GM19043 (cell line): ENCODE data around the gene BICC1.
"Not testable (repeated sequence)": the region's sequence is repeated elsewhere in the genome, so short reads cannot be mapped to it uniquely, and the experiment has no call there.

Source experiments
- ATAC-seq: cut with Tn5 transposase; IDR thresholded peaks from one replicate; pipeline ENCODE4 v1.9.1; 2021; ENCODE audit warnings: low read depth; ENCODE audit not compliant: unreplicated experiment

The BICC1 gene

GRCh38 chr10:58590152-58590840, 77.6 kb downstream of the BICC1 start:
- no peak for ATAC-seq

DNA sequence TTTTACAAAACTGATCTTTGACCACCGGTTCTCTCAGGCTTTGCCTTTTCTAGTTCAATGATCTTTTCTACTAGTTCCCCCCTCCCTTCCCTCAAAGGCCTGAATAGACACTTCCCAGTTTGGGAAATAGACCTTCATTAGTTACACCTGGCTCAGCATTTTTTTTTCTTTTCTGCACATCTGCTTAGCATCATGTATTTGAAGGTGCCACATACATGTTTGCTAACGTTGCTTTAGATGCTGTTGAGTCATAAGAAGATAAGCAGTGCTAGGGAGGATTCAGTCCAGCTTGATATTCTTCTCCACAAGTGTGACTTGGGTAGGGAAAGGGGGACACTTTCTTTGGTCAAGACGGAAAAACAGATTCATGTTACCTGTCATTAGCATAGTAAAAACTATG, 78.3 kb downstream of the BICC1 start:
- no peak for ATAC-seq

GRCh38 chr10:58593008-58593407, 80.3 kb downstream of the BICC1 start:
- no peak for ATAC-seq

DNA sequence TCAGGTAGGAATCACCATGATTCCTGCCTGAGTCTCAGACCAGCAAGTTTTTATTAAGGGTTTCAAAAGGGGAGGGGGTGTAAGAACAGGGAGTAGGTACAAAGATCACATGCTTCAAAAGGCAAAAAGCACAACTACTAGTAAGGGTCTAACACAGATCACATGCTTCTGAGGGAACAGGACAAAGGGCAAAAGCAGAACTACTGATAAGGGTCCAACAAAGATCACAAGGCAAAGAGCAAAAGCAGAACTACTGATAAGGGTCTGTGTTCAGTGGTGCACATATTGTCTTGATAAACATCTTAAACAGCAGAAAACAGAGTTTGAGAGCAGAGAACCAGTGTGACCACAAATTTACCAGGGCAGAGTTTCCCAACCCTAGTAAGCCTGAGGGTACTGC, 84.5 kb downstream of the BICC1 start:
- not testable (repeated sequence) for ATAC-seq

DNA sequence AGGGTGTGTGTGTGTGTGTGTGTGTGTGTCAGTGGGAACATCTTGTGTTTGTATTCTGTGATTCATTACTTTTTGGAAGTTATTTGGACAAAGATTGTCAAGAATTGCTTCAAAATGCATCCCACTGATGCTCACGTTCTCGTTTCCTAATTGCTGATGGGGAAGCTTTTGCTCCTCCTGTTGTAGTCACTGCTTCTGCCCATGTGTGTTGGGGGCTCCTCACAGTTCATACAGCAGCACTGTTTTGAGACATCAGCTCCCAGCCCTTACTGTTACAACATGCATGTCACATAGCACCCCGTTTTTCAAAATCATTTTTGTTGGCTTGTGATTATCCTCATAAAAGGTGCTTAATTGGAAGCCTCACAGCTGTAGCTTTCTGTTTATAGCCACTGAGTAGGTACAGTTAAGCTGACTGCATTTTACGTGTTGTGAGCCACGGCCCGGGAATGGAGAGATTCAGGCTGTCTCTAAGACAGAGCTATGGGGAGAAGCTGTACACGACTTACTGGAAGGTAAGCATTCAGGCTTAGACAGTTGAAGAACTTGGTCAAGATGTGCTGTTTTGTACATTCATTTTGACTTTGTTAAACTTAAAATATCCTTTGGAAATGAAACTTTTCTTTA, 87.4 kb downstream of the BICC1 start:
- no peak for ATAC-seq

DNA sequence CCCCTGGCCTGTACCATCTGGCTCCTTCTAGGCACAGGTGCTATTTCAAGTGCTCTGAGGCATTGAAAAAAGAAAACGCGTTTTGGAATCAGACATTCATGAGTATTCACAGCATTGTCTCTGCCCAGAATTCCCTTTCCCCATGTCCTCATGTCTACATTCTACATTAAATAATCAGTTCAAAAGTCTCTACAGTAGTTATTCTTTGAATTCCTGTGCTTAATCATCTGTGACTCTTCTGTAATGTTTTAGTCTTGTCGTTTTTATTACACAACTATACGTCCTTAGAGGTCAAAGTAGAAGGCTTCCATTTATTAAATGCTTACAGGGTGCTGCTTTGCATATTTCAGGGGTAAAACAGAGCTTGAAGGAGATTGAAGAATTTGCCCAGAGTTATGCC, 95.7 kb downstream of the BICC1 start:
- ATAC-seq = no peak

DNA sequence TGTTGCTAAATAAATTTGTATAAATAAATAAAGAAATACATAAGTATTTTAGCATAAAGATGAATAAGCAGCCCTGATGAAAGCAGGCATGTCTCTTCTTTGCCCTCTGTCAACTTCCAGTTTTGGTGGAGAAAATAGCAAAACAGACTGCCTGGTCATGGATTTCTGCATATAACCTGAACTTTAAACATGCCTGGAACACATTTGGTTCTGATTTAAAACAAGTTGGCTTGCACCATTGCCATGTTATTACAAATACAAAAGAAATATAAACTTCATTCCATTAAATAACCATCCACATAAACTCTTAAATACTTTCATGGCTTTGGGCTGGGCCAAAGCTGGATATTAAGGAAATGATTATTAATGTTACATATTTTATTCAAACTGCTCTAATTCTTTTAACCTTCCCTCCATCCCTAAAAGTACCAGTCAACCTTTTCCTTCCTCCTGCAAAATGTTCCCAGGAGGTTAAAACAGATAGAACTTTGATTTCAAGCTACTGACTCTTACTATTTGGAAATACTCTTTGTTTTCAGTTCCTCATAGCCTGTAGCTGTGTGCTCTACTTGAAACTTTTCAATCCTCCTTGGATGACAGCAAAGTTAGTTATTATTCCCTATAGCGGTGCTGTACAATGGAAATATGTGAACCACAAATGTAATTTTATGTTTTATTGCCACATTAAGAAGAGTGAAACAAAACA, 96.3 kb downstream of the BICC1 start:
- no peak for ATAC-seq

DNA sequence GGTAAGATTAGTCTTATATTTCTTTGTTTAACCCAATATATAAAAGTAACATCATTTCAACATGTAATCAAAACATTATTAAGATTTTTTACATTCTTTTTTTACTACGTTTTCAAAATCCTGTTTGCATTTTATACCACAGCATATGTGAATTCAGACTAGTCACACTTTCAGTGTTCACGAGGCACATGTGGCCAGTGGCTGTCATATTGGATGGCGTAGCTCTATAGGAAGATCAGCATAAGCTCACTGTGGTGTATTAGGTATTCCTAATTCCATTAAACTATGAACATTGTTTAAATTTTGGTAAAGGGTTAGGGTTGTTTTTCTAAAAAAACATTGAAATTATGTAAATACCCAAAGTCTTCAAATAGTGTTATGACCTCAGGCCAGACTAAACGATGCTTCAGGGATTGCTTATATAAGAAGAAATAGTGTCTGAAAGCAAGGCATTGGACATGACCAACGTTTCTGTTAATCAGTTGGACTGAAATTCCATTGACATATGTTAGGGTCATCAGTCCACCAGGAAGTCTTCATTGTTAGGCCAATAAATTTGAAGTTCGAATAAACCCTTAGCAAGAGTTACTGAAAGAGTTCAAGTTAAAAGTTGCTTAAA, 97.0 kb downstream of the BICC1 start:
- no peak for ATAC-seq

- no peak for ATAC-seq
Measured at GRCh38 chr10:58615237-58615935, 102.7 kb downstream of the BICC1 start.

DNA sequence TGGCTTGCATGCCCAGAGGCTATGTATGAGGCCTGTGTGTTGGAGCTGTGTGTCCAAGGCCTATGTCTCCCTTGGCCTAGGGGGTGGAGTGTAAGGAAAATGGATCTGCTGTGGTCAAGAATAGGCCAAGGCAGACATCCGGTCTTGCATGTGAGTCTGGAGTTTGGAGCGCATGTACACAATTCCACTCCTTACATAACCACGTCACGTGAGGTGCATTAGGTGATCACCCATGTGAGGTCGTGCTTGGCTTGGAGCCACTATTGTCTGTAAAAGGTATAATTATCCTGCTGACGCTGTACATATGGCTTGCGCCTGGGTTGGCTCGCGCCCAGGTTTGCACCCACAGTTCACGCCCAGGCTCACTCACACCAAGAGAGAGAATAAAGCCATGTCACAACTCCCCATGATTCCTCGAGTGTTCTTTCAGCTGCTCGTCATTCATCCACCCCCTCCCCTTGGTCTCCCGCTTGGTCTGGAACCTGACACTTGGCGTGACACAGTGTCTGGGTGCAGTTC, 105.5 kb downstream of the BICC1 start:
- no peak for ATAC-seq

DNA sequence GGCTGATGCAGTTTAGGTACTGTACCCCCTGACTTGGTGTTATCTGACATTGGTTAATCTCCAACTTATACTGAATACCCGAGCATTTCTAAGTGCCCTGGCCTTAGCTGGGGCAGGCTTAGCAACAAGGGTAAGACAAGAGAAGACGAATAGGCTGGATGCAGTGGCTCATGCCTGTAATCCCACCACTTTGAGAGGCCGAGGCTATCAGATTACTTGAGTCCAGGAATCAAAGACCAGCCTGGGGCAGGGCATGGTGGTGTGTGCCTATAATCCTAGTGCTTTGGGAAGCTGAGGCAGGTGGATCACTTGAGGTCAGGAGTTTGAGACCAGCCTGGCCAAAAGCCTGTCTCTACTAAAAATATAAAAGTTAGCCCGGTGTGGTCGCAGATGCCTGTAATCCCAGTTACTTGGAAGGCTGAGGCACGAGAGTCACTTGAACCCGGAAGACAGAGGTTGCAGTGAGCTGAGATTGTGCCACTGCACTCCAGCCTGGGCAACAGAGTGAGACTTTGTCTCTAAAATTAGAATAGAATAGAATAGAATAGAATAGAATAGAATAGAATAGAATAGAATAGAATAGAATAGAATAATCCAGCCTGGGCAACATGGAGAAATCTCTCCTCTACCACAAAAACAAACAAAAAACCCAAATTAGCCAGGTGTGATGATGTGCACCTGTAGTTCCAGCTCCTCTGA, 108.9 kb downstream of the BICC1 start:
- no peak for ATAC-seq

- ATAC-seq = no peak
Measured at GRCh38 chr10:58622246-58622645, 109.6 kb downstream of the BICC1 start.

DNA sequence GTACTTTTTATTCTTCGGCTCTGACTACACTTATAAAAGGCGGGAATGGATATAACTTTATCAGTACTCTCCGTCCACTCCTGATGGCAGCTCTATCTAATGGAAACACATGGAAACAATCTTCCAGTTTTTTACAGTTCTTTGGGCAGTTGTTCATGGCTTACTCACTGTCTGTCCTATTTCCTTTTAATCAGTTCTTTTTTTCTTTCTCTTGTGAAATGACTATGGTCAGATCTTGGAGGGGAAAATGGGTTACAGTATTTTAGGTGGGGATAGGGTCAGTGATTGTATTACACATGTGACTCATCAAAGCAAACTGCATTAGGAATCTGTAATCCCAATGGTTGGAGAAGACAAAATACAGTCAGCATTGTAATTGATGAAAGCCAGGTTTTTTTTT, 112.4 kb downstream of the BICC1 start:
- ATAC-seq = no peak

GRCh38 chr10:58627392-58627791, 114.7 kb downstream of the BICC1 start:
- ATAC-seq = no peak

GRCh38 chr10:58631715-58632114, 119.0 kb downstream of the BICC1 start:
- no peak for ATAC-seq

DNA sequence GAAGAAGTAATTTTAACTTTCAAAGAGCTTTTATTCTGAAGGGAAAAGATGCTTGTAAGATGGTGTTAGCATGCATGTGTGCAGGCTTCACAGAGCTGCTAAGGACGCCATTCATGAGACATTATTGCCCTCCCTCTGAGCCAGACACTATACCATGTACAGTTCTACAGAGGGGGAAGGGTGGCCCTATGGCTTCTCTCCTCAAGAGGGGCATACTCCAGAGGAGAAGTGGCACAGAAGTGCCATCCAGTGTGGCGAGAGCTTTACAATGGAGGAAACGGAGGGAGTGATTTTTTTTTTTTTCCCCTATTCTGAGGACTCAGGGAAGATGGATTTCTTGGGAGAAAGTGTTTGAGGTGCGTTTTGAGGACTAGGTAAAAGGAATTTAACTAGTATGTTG, 119.5 kb downstream of the BICC1 start:
- no peak for ATAC-seq

- no peak for ATAC-seq
Measured at GRCh38 chr10:58637352-58637751, 124.7 kb downstream of the BICC1 start.

DNA sequence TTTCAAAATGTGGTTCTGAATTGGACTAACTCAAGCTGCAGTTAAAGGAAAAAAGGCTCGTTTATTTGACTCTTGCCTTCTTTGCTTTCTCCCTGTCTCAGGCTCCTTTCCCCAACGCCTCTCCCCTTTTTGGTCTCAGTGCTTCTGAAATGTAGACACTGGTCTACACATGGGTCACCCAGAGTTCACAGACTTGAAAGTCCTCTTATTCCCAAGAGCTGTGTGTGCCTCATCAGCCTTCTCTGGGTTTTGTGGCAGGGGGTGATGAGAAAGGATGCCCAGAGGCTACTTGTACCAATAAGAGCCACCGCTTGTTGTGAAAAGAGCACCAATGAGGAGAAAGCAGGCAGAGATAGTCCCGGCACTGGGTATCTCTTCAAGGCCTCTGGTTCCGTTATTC, 125.7 kb downstream of the BICC1 start:
- ATAC-seq = no peak

DNA sequence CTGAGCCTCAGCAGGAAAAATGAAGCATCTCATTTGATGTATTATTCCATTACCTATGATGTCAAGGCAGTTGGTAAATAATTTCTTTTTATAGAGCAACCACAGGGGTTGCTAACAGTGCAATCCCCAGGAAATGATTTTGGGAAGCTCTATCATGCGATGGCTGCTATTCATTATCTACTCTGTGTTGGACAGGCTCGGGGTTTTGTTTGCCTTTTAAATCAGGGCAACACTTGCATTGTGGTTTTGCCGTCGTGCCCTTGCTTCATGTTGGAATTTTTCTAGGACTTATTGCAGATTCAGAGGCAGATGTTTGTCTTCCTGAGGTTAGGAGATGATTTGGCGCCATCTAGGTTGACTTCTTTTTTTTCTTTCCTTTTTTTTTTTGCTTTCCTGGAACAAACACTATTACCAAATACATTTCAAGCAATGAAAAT, 128.4 kb downstream of the BICC1 start:
- ATAC-seq = no peak

DNA sequence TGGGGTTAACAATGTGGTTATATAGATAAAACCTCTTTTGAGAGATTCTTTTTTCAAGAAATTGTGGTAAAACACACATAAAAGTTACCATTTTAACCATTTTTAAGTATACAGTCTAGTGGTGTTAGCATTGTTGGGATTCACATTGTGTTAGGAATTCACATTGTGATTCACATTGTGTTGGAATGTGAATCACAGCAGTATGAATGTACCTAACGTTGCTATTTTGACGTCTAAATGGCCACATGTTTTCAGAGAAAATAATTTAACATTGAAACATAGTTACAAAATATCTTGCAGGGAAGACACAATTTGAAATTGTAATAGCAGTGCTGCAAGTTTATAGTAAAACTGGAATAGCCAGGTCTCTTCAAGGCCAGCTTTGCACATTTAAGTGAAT, 129.0 kb downstream of the BICC1 start:
- ATAC-seq = no peak
